ENCODE data around the gene PLPP4.
A peak's percentile ranks its signal among the peaks of the same experiment; 100 is the strongest.

The PLPP4 gene

DNA sequence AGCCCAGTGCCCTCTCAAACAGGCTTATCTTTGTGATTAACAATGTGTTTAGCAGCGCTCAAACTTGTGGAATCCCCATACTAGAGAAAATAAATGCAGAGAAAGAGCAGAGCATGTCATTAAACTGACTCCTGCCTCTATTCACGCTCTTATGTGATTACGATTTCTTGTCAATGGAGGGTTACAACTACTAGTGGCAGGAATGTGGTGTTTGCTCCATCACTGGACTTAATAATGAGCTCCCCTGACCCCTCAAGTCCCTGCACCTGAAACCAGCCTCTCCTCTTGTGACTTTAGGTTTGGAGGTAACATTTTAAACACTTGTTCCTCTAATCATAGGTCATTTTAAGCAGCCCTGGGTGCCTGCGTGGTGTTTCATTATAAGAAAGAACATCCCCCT, 121.9 kb downstream of the PLPP4 start:
- no peak for DNase-seq (ENCODE audit: low read depth)

DNA sequence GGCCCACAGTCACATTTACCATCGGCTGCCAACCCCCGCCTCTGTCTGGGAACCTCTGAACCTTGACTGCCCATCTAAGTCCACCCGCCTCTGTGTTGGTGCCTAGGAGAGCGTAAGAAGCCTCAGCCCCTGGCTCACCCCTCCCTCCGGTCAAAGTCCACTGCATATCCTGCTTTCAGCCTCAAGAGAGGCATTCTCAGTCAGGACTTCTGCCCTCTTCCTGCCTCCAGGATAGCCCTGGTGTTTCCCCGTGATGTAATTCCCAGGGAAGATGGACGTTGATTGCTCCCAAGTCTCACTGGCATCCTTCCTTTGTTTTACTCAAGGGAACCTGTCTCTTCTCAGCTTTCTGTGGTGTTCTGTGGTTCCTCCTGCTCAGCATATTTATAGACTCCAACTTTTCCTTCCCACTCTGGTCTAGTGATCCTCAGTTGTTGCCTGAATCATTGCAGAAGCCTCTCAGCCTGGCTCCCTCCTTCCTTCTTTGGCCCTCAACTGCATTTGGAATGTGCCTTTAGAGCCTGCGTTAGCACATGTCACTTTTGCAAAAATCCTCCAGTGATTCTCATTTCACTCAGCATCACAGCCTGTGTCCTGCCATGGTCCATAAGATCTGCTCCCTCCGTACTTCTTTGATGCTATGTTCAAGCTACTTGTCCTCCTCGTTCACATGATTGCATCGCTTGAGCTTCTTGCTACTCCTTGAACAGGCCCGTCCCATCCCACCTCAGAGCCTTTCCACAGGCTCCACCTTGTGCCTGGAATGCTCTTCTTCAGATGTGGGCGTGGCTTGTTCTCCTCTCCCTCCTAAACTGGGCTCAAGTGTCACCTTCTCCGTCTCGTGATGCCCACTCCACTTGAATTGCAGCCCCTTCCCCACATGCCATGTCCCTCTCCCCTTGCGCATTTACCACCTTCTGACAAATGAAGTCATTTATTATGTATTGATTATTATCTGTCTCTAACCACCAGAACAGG, 124.2 kb downstream of the PLPP4 start:
- DNase-seq (ENCODE audit: low read depth): no peak

DNA sequence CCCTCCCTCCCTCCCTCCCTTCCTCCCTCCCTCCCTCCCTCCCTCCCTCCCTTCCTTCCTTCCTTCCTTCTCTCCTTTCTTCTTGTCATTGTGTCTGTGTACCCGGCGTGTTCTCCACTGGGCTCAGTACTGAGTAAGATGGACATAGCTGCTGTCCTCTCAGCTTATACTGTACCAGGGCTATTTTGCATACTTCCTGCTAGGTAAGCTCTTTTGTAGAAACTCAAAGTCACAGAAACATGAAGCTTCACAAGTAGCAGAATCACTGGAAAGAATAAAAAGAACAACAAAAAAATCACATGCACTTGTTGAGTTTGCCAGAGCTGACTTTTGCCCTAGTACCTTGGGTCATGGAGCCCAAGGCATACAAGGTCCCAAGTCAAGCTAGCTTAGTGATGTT, 125.7 kb downstream of the PLPP4 start:
- DNase-seq (ENCODE audit: low read depth): no peak

DNA sequence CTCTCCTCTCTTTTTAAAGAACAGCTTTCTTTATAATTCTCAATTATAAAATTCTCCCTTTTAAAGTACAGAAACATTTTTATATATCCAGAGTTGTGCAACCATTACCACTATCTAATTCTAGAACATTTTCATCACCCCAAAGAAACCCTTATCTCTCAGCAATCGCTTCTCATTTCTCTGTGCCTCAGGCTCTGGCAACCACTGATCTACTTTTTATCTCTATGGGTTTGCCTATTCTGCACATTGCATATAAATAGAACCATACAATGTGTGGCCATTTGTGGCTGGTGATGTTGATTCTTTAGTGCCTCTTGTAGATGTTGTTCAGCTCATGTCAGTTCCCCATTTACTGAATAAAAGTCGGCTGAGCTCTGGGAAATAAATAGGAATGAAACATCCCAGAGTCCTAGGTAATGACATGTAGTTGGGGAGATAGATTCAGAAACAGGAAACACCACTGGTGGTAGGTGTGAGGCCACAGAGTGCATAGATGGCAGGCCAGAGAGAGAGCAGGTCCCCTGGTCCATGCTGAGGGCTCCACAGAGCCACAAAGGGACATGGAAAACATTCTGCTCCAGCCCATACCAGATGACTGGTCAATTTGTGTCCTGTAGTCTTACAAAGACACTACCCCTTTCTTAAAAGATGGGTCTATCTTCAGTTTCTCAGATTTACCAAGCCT, 126.5 kb downstream of the PLPP4 start:
- DNase-seq (ENCODE audit: low read depth): no peak

DNA sequence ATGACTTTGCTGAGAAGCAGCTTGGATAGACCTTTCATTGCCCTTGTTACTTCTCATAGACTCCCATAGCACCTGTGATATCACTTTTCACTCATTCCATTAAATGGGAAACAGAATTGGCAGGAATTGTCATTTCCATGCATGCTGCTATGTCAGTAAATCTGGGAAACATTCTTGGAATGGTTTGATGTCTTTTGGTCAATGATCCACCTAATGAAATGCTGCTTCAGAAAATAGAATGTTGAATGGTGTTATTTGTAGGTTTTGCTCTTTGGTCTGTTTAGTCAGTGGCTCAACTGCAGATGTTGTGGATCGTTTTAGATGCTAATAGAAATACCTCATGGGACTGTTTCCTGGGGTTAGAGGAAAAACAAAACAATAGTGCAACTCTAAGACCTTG, 127.8 kb downstream of the PLPP4 start:
- DNase-seq (ENCODE audit: low read depth): no peak

DNA sequence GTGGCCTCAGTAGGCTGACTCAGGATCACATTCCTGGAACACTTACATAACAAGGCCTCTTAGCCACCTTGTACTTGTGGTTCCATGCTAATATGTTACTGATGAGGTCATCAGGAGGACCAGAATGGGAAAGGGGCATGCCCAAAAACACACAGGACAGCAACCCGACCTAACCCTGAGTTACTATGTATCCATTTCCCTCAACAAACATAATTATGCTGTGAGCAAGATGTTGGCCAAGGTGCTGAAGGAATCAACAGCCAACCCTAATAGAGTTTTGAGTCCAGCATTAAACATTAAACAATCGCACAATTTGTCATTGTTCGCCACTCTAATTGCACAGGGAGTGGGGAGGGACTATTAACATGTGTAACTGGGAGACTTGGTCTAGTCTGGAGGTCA, 129.4 kb downstream of the PLPP4 start:
- peak; percentile 18 for DNase-seq (ENCODE audit: low read depth)

DNA sequence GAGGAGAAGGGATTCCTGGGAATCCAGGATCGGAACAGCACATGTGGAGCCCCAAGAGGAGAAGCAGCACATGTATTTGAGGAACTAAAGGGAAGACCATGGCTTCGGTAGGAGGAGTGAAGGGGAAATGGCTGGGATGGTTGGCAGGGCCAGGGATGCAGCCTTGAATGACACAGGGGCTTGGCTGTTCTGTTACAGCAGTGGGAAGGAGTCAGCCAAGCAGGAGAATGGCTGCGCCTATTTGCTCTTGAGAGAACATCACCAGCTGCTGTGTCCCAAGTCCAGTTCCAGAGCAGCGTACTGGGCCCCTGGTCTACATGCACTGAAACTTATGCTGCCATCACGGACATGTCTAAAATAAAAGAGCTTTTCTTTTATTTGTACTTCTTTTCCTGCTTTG, 130.0 kb downstream of the PLPP4 start:
- no peak for DNase-seq (ENCODE audit: low read depth)

DNA sequence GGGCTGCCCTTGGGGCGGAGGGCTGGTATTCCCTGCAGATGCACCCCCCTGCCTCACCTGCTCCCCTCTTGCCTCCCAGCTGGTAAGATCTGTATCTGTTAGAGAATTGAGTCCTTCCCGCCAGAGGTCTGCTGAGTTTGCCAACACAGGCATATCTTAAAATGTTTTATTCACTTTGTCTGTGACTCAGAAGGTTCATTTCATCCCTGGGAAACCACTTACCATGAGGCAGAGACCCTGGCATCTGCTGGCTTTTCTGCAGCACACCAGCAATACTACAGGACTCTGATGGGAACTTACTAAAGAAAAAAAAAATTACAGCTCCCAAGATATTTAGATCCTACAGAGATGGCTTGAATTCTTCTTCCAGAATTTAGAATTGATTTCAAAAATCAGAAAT, 131.3 kb downstream of the PLPP4 start:
- no peak for DNase-seq (ENCODE audit: low read depth)

DNA sequence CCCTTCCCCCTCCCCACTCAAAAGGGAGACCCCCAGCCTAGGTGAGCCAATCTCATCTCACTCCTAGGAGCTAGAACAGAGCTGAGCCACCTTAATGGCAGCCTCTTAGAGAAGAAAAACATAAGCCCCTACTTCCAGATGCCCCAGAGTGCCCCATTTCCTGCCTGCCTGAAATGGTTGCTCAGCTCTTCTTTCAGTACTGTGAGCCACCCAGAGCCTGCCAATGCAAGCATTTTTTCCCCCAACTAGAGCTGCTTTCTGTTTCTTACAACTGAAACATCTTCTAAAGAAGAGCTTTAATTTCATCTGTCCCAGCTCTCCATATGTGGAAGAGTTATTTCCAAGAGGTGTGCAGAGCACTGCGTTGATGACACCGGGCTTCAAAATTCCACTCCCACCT, 136.7 kb downstream of the PLPP4 start:
- DNase-seq (ENCODE audit: low read depth): no peak

DNA sequence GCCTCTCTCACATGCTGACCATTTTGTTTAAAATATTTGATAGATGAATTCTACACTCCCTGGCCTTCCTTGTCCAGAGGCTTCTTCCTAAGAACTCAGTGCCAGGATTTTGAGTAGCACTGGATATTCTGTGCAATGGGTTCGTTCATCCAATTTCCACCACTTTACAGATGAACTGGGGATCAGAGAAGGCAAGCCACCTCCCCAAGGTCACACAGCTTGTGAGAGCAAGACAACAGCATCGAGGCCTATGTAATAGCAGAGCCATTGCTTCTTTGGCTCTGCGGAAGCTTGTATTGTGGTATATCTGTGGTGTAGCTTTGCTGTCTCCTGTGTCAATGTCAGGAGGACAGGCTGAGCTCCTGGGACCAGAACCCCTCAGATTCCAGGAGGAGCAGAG, 140.9 kb downstream of the PLPP4 start:
- no peak for DNase-seq (ENCODE audit: low read depth)

DNA sequence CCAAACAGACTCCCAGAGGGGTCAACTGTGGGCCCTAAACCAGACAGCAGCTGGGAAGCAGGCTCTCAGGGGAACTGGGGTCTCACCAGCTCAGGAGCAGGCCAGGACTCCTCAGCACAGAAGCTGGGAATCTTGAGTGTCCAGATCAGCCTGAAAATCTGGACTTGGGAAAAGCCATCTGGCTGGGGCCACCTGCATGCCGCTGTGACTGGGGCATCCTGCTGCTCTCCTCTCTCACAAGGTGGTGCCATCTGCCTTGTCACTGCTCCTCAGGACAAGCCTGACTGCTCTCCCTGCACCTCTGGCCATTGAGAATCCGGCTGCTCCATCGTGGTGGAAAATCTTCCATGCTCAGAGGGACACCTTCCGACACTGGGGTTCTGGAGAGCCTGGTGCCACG, 141.4 kb downstream of the PLPP4 start:
- DNase-seq (ENCODE audit: low read depth): no peak

DNA sequence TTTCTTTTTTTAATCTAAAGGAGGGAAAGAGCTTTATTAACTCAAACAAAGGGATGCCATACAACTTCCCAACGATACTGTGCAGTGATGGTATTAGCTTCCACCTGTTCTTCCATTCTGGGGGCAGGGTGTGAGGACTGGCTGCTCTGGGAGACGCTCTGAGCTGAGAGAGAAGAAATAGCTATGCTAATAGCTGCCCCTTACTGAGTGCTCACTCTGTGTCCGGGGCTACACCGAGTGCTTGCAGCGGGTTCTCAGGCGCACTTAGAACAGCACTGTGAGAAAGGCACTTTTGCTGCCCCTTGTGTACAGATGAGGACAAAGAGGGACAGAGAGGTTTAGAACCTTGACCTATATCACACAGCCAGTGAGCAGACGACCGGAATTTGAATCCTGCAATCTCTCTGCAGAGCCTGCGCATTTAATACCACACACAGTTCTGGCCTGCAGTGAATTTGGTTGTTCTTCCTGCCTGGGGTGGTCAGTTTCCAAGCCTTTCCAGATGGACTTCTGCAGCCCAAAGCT, 142.2 kb downstream of the PLPP4 start:
- DNase-seq (ENCODE audit: low read depth): no peak

DNA sequence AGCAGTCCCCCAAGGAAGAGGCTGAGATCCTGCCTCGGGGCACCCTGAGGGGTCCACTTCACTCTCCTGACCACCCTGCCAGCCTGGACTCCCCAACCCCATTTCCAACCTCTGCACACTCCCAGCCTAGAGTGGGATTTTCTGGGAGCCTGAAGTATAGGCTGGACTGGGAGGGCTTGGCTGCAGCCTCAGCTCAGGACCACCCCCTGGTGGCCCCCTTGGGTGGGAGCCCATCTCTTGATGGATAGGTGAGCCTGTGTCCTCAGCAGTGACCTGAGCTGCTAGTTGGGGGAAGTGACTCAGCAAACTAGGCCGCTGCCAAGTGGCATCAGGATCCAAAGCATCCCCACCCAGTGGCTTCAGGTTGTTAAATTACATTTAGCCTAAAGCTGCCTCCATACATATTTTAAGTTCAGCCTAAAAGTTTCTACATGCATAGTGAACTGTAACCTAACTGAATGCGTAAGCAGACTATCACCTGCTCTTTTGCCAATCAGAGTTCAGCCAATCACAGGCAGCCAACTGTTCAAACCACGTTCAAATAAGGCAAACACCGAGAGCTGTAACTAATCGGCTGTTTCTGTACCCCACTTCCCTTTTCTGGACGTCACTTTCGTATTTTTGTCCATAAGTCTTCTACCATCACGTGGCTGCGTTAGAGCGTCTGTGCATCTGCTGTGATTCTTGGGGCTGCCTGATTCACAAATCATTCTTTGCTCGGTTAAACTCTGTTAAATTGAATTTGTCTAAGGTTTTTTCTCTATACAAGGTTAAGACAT, 144.0 kb downstream of the PLPP4 start:
- DNase-seq (ENCODE audit: low read depth): no peak

DNA sequence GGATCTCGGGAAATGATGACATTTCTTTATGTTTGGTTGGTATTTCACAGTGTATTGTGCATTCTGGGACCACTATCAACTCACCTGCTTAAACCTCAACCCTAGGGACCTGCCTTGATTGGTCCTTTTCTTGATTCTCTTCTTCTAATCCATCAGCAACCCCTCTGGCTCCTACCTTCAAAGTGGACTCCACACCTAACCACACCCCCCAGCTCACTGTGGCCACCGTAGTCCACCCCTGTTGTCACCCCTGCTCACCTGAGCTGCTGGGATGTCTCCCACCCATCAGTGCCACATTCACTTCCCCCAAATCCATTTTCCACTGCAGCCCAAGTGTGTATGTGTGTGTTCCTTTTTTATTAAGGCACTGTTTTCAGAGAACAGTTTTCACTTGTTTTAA, 145.0 kb downstream of the PLPP4 start:
- no peak for DNase-seq (ENCODE audit: low read depth)

DNA sequence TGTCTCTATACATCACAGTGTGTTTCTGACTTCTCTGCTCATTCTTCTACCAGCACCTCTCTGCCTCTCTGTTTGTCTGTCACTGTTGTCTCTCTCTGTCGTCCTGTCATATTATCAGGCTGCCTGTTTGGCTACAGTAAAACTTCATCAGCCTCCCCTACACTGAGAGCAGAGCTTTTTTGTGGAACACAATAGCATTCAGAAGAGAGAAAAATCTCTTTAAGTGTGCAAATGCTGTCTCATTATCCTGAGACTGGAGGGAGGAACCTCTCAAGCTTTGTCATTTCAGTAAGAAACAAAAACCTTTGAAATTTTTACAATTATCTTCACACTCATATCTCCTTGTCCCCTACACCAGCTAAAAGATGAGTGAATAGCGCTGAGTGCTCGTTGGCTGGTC, 148.4 kb downstream of the PLPP4 start:
- no peak for DNase-seq (ENCODE audit: low read depth)

DNA sequence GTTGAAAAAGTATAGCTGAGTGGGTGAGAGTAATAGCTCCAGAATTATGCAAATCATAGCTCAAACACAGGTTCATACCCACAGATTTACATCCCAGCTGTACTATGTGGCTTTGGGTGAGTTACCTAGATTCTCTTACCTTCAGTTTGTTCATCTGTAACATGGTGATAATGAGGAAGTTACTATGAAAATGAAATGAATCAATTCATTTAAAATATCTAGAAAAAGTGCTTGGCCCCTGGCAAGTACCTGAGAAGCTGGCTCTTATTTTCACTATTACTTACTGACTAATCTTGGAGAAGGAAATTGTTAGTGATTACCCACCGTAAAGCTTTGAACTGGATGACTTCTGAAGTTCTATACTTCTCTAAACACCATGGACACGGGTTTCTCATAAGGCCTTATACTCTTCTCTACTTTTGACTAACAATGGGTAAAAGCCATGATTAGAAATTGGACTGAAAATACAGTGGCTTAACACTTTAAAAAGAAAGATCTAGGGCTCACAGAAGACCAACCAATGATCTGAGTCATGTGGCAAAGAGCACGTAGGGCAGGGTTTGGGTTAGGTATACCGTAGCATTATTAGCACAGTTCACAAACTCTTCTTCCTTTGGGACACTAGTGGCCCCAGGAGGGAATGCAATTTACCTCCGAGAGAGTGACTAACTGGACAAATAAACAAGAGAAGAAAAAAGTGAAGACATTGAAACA, 149.2 kb downstream of the PLPP4 start:
- DNase-seq (ENCODE audit: low read depth): no peak

DNA sequence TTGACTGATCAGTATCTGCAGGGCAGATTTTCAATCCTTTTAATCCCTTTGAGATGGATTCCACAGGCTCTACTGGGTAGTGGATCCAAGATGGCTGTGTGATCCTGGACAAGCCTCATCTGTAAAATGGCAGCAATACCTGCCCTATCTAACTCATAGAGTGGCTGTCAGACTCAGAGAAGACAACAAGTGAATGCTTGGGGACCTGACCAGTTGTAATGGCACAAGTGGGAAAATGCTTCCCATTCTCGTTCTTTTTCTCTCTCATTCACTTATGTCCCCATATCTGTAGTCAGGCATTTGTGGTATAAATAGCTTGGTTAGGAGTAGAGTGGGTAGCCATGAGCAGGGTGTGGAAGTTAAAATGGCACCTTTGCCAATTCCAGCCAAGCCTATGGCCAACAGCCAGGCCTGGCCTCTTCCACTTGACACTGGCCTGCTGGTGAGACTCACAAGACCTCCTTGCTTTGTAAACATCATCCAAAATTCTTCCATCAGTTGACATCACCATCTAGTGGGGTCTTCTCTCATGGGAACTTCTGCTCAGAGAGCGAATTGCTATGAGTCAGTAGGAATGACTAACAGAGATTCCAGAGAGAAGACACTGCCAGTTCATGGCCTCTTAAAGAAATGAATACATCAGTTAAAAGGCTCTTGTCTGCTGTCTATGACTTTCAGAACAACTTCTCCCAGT, 150.1 kb downstream of the PLPP4 start:
- peak; percentile 87 for DNase-seq (ENCODE audit: low read depth)

DNA sequence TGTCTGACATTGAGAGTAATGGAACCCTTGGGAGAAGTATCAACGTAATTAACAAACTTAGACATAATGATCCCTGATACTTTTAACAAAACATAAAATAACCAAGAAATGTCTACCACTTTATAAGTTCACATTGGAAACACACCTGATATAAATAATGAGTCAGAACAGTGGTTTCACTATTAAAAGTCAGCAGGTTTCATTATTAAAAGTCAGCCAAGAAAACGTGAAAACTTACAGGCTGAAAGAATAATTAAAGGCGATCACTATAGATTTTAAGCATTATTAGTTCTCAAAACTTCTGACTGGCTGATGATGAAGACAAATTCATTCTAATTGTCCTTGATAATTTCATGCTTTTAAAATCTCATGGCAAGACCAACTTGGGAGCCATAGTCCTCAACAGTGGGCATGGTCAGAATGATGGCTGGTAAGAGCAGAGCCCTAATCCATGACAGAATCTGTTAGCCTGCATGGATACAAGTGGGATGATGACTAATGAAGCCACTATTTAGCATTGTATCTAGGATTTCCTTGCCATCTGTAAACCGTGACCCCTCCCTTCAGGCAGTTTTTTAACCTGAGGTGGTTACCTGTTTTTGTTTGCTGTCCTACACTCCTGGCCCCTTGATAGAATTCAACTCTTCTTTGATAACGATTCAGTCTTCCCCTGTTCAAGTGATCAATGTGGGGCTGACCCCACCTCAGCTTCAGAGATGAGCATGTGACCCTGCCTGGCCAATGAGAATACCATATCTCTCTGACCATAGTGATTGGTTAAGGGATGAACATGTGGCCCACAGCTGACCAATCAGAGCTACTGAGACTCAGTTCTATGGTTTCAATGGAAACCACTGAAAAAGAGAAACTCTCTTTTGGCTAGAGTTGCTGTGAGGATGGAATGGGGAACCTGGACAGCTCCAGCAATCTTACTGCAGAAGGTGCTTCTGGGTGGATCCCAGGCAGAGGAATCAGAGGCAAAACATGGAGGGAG, 151.0 kb downstream of the PLPP4 start:
- no peak for DNase-seq (ENCODE audit: low read depth)

DNA sequence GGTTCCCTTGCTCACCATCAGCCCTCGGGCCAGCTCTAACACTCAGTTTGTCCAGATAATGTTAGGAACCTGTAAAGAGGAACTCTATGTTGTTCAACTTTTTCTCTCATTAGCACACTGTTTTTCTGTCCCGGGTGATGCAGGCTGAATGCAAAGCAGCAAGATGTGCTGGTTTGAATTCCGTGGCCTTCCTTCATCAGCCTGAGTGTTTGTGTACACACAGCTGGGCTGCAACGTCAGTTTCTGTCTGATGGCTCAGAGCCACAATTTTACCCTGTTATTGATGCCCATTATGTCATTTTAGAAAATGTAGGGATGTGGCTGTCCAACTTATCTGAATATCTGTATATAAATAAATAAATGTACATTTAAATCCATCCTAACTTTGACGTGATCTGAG, 152.0 kb downstream of the PLPP4 start:
- no peak for DNase-seq (ENCODE audit: low read depth)

DNA sequence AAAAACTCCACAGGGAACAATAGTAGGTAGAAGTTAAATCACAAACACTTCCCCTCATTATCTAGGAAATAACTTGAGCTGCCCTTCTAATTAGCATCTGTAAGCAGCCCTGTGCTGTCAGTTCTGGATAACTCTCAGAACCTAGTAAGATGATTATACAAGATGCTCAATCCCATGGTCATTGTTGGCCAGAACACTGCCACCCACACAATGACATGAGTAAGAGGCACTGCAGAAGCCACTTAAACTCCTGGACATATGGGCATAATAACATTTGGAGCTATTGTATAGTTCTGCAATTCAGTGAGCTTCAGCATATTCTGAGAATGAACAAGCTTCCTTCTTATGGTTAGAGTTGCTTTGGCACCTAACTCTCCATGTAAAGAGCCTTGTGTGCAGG, 153.8 kb downstream of the PLPP4 start:
- no peak for DNase-seq (ENCODE audit: low read depth)

Data from GM04503 (cell line).